HG02970 (cell line): ENCODE data around the gene TTC9C.
"Not testable (repeated sequence)": the region's sequence is repeated elsewhere in the genome, so short reads cannot be mapped to it uniquely, and the experiment has no call there.

Source experiments
- ATAC-seq: cut with Tn5 transposase; IDR thresholded peaks from one replicate; pipeline ENCODE4 v1.9.1; 2021; ENCODE audit warnings: mild to moderate bottlenecking, moderate library complexity, moderate number of reproducible peaks; ENCODE audit not compliant: unreplicated experiment, low FRiP score

The TTC9C gene

GRCh38 chr11:62709247-62710000, 18.9 kb upstream of the TTC9C start:
- peak; percentile 74 for ATAC-seq

- no peak for ATAC-seq
These were observed 18.3 kb upstream of the TTC9C start for GRCh38 chr11:62710001-62710345.

DNA sequence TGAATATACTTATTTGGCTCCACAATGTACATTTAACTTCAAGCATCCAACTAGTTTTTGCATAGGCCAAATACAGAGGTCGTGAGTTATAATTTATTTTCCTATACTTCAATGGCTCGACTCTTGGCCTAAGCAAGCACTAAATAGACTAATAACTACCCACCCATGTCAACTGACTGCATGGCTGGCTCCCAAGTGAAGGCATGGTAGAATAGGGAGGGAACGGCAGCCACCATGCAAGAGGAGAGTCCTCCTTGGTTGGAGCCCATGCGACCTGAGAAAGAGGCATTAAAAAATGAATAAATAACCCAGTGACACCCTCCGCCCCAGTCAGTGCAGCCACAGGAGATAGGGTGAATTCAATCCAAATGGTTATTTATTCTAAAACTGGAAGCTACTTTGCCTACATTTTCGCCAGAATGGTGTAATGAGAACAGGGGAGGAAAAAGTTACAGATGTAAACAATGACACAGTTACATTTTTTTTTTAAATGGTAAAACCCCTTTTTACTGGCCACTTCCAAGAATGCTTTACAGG, 15.9 kb upstream of the TTC9C start:
- ATAC-seq = no peak

DNA sequence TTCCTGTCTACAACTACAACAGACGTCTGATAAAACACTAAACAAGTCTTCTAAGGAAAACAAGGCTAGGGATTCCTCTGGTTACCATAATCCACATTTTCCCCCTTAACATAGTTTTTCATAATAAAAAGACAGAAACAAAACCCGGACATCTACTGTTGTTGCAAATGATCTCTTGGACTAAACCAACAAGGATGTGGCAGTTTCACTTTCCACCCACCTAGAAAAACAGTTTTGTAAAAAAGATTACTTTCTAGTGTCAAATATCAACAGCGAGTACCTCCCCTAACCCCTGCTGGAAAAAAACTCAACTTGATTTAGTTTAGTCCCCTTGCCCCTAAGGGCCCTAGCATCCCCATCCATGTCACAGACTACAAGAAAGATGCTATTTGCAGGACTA, 15.4 kb upstream of the TTC9C start:
- no peak for ATAC-seq

DNA sequence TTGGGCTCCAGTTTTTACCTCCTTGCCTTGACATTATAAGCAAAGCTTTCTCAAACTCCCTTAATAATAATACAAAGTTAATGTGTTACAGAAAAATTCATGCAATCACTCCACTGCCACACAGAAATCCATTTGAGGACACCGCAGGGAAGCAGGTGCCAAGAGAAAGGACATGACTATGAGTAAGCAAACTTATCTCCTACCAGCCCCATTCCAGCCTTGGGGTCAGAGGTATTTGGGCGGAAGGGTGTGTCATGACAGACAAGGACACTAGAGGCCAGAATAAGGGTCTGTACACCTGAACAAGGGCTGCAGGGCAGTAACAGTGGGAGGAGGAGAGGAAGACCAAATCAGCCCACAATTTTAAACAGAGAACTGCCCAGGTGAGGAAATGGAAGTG, 14.9 kb upstream of the TTC9C start:
- no peak for ATAC-seq

DNA sequence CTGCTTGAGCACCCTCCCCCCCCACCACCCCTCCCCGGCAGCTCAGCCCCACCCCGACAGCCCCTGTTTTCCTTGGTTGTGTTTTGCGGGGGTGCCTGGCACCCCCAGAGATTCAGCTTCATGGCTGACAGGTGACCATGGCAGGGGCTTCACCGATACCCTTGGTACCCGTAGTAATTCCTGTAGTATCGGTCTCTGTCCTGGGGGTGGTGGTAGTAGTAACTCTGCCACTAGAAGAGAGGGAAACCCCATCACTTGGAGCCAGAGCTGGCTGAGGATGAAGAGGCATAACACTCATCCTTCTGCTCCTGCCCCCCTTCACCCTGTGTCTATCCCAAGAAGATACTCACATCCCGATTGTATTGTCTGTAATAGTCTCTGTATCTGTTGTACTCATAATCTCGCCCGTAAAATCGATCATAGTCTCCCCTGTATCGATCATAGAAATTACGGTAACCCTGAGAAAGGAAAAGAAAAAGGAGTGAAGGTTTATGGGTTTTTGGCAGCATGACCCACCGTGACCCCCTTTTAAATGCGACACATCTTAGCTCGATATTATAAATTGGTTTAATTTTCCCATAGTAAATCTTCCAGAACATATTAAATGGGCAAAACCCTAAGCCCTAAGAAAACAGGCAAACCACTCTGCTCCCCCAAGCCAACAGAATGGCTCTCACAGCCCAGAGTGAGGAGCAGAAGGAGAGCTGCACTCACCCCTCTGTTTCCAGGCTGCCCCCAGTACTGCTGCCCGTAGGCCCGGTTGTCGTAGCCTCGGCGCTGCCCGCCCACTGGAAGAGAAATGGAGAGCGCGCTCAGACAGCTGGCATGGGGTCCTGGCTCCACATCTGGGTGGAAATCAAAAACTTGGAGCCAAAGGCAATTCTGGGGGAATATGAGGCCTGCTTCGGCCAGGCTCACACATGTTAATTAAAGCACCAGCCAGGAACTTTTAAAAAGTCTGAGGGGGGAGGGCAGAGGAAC, 12.8 kb upstream of the TTC9C start:
- no peak for ATAC-seq

GRCh38 chr11:62716206-62716605, 12.1 kb upstream of the TTC9C start:
- ATAC-seq = no peak

GRCh38 chr11:62716816-62717215, 11.5 kb upstream of the TTC9C start:
- no peak for ATAC-seq

DNA sequence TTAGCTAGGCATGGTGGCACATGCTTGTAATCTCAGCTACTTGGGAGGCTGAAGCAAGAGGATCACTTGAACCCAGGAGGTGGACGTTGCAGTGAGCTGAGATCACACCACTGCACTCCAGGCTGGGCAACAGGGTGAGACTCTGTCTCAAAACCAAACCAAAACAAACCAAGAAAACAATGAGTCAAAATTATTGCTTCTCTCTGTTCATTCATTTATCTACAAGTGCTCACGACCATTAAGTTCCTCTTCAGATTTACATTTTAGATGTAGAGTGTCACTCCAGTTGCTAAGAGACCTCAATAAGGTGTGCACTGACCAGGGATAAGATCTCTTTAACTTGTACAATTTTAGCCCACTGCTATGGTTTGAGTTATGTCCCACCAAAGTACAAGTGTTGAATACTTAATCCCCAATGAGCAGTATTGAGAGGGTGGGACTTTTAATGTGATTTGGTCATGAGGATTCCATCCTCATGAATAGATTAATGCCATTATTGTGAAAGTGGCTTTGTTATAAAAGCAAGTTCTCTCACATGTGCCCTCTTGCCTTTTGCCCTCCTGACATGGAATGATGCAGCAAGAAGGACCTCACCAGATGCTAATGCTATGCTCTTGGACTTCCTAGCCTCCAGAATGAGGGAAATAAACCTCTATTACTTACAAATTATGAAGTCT, 8.8 kb upstream of the TTC9C start:
- ATAC-seq = no peak

DNA sequence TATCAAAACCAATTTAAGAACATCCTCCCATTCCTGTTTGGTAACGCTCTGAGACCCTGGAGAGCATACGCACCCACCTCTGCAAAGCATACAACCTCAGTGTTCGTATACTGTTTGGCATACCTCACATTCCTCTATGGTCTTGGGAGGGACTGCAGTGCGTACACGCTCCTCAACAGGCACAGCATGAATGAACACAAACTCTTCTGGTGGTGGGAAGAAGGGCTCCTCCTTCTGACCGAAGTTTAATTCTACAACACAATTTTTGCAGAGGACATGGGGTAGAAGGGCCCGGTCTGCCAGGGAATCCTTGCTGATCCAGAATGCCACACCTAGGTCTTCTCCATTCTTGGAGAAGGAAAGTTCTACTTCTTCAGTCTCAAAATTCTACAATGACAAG, 6.3 kb upstream of the TTC9C start:
- ATAC-seq = no peak

GRCh38 chr11:62724171-62724570, 4.1 kb upstream of the TTC9C start:
- ATAC-seq = no peak

- ATAC-seq = no peak
These were observed 2.6 kb upstream of the TTC9C start for GRCh38 chr11:62725646-62726045.

DNA sequence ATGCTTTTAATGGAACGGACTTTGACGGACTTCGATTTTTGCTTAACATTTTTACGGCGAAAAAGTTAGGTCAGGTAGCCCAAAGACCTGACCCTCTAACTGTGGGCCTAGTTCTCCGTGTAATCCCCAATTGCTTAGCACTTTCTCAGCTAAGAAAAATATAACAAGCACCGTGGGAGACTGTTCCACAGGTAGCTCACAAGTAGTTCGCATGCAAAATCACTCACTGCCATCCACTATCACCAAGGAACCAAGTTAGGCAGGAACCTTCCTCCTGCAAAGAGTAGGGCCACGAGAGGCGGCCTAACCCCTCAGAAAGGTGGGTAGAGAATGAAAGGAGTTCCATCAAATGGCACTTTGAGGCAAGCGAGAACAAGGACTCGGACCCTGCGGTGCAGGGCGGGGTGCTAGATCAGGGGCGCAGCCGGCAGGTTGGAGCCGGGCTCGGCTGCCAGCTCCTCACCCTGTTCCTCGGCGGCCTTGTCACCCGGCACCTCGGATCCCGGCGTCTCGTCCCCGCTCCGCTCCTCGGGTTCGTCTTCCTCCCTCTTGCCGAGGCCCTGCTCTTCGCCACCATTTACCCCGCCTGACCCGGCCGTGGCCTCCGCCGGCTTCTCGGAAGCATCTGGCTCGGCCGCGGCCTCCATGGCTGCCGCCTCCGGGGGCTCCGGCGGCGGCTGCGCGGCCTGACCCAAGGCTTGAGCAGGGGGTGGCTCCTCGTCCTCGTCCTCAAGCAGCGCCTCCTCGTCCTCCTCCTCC, 2.0 kb upstream of the TTC9C start:
- peak; percentile 0 for ATAC-seq

DNA sequence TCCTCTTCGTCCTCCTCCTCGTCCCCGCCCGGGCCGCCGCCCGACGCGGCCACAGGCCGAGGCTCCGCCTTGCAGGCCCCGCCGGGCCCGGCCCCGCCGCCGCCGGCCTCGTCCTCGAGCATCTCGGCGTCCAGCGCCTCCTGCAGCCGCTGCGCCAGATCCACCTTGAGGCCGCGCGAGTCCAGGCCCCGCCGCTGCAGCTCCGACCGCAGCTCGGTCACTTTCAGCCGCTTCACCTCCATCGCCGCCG, 1.4 kb upstream of the TTC9C start:
- ATAC-seq = no peak

- peak; percentile 78 for ATAC-seq
These were observed 968 bp upstream of the TTC9C start, which contains the start of gene HNRNPUL2 for GRCh38 chr11:62727165-62727871. Gene HNRNPUL2 (minus strand): TSS chr11:62727457. CDS start chr11:62727156, 301 bp downstream.

- ATAC-seq = peak; percentile 52
These were observed 465 bp upstream of the TTC9C start for GRCh38 chr11:62727872-62728170.

GRCh38 chr11:62730076-62730475, 1.8 kb downstream of the TTC9C start:
- ATAC-seq = not testable (repeated sequence)

- ATAC-seq = no peak
These were observed 4.5 kb downstream of the TTC9C start for GRCh38 chr11:62732830-62733229.

- no peak for ATAC-seq
These were observed 8.9 kb downstream of the TTC9C start for GRCh38 chr11:62737196-62737595.
